ENCODE measurements around the gene HABP4. TPM values are rescaled to one million over a fixed set of nuclear protein-coding genes. Genes with fewer than 3 reads are reported as not detected.

The HABP4 gene
- polyA plus RNA-seq, 1 experiment = 9.2 TPM

DNA sequence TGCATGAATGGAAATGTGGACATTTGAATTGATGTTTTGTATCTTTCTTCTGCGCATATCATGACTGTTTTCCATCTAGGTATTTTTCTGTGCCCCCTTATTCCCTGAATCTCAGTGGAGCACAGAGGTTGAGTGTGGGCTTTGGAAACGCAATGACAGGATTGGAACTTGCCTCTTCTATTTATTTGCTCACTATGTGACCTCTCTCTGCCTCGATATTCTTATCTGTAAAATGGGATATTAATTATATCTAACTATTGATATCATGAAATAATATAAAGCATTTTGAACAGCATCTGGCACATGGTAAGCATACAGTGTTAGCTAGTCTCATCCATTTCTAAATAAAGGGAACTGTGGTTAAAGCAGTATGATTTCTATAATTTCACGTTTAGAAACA, 26.0 kb downstream of the HABP4 start:
- Histone ChIP-seq H3K36me3 (ENCODE audit: control insufficient read depth, insufficient read depth, low read length) (peaks cover 1% of the 10 kb centered on the region; the same call in 1 of the 2 replicates), H3K4me3 (ENCODE audit: low read depth, low read length) (no peak overlapping the region), H3K27me3 (ENCODE audit: control insufficient read depth, insufficient read depth, low read length) (no peaks in the 10 kb centered on the region)
- DNase-seq (ENCODE audit: low read depth) = no peak
- CTCF ChIA-PET = no interaction called here
- TF ChIP-seq, protein P1, sequence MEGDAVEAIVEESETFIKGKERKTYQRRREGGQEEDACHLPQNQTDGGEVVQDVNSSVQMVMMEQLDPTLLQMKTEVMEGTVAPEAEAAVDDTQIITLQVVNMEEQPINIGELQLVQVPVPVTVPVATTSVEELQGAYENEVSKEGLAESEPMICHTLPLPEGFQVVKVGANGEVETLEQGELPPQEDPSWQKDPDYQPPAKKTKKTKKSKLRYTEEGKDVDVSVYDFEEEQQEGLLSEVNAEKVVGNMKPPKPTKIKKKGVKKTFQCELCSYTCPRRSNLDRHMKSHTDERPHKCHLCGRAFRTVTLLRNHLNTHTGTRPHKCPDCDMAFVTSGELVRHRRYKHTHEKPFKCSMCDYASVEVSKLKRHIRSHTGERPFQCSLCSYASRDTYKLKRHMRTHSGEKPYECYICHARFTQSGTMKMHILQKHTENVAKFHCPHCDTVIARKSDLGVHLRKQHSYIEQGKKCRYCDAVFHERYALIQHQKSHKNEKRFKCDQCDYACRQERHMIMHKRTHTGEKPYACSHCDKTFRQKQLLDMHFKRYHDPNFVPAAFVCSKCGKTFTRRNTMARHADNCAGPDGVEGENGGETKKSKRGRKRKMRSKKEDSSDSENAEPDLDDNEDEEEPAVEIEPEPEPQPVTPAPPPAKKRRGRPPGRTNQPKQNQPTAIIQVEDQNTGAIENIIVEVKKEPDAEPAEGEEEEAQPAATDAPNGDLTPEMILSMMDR (IDR thresholded peaks at IDR 0.05; ENCODE audit: insufficient read depth, low read depth, low read length) = no peak
- POLR2A ChIA-PET = no interaction called here

DNA sequence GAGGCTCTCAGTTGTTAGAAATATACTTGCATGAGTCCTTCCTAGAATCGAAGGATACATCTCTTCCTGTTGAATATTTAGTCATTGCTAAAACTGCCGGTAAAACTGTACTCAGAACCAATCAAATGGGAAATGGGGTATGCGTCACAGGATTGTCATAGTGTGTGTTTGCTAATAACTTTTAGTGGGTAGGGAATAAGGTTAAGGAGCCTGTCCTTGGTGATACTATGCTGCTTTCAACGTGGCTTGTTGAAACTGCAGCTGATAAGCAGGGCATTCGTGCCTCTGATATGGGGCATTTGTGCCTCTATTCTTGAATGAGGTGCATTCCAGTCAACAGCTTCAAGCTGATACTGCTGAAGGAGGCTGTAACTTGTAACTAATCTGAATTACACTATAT, 26.6 kb downstream of the HABP4 start:
- no peak for DNase-seq (ENCODE audit: low read depth)
- POLR2A ChIA-PET = no interaction called here
- CTCF ChIA-PET = no interaction called here

DNA sequence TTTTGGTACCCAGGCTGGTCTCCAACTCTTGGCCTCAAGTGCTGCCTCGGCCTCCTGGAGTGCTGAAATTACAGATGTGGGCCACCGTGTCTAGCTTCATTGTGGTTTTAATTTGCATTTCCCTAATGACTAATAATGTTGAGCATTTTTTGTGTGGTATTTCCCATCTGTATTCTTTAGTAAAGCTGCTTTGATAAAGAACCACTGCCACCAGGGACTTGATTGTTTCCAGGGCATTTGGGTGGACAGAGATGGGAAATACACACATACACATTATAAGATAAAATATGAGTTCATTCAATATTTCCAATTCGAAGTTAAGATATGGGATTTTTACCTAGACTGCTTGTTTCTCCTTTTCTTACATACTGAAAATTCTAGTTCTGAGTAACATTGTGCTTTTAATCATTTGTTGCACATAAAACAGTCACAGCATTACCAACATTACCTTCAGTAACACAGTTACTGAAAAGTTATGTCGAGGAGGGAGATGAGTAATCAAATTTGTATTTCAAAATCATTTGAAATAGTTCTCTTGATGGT, 28.9 kb downstream of the HABP4 start:
- no peaks in the 10 kb centered on the region for H3K27me3 ChIP-seq (ENCODE audit: control insufficient read depth, insufficient read depth, low read length)
- H3K36me3 ChIP-seq (ENCODE audit: control insufficient read depth, insufficient read depth, low read length) = no peaks in the 10 kb centered on the region; the same call in 1 of the 2 replicates
- no peak for DNase-seq (ENCODE audit: low read depth)
- TF ChIP-seq, protein P1 (IDR thresholded peaks at IDR 0.05; ENCODE audit: insufficient read depth, low read depth, low read length) = no peak
- no peak overlapping the region for H3K4me3 ChIP-seq (ENCODE audit: low read depth, low read length)
- CTCF ChIA-PET = interaction anchor here (0.5 kb wide), 1 partner anchor 132 kb away, joined by 3 read pairs; no protein-coding TSS in a partner anchor
- POLR2A ChIA-PET = no interaction called here

More for the DNA sequence above, 26.6 kb downstream of the HABP4 start:
- H3K27me3 ChIP-seq (ENCODE audit: control insufficient read depth, insufficient read depth, low read length) = no peaks in the 10 kb centered on the region
- H3K36me3 ChIP-seq (ENCODE audit: control insufficient read depth, insufficient read depth, low read length) = peaks cover 1% of the 10 kb centered on the region; the same call in 1 of the 2 replicates
- TF ChIP-seq, protein P1 (IDR thresholded peaks at IDR 0.05; ENCODE audit: insufficient read depth, low read depth, low read length) = no peak
- H3K4me3 ChIP-seq (ENCODE audit: low read depth, low read length) = no peak overlapping the region

DNA sequence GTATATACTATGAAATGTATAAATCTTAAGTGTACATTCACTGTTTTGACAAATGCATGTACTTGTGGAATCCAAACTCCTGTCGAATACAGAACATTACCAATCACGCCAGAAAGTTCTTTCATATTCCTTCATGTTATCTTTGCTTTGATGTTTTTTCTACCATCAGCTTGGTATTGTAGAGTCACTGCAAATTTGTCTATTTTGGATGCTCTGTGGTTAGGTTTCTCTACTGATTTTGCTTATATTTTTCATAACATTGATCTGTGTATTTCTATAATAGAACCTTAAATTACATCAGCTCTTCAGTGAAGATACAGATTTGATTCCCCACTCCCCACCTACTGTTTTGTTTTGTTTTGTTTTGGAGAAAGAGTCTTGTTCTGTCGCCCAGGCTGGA, 30.8 kb downstream of the HABP4 start:
- DNase-seq (ENCODE audit: low read depth) = no peak
- ChIA-PET POLR2A (no interaction called here), CTCF (interaction anchor here (0.7 to 1.7 kb wide), 2 partner anchors 25 to 85 kb away, joined by 3 read pairs; no protein-coding TSS in a partner anchor)
- TF ChIP-seq, protein P1 (IDR thresholded peaks at IDR 0.05; ENCODE audit: insufficient read depth, low read depth, low read length) = no peak
- H3K36me3 ChIP-seq (ENCODE audit: control insufficient read depth, insufficient read depth, low read length) = no peaks in the 10 kb centered on the region; the same call in 1 of the 2 replicates
- H3K4me3 ChIP-seq (ENCODE audit: low read depth, low read length) = no peak overlapping the region
- H3K27me3 ChIP-seq (ENCODE audit: control insufficient read depth, insufficient read depth, low read length) = no peaks in the 10 kb centered on the region

DNA sequence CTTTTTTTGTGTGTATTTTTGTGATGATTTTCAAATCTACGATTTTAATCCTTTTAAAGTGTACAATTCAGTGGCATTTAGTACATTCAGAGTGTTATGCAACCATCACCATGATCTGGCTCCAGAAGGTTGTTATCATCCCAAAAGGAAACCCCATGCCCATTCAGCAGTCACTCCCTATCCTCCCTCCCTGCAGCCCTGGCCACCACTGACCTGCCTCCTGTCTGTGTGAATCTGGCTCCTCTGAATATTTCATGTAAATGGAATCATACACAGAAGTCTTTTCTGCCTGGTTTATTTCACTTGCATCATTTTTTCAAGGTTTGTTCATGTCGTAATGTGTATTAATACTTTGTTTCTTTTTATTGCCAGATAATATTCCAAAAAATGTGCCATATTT, 32.5 kb downstream of the HABP4 start:
- no peak for DNase-seq (ENCODE audit: low read depth)

More for the DNA sequence above, 32.5 kb downstream of the HABP4 start:
- Histone ChIP-seq H3K27me3 (ENCODE audit: control insufficient read depth, insufficient read depth, low read length) (no peaks in the 10 kb centered on the region), H3K4me3 (ENCODE audit: low read depth, low read length) (no peak overlapping the region), H3K36me3 (ENCODE audit: control insufficient read depth, insufficient read depth, low read length) (no peaks in the 10 kb centered on the region; the same call in 1 of the 2 replicates)
- POLR2A ChIA-PET = no interaction called here
- TF ChIP-seq, protein P1 (IDR thresholded peaks at IDR 0.05; ENCODE audit: insufficient read depth, low read depth, low read length) = no peak
- CTCF ChIA-PET = no interaction called here

Measured in BJ (cell line).